Dermis blood vessel endothelial cell (primary cell): Measurements from ENCODE around the gene ERVFRD-1. TPM values are rescaled to one million over a fixed set of nuclear protein-coding genes. Genes with fewer than 3 reads are reported as not detected.
"Not testable (repeated sequence)": the region's sequence is repeated elsewhere in the genome, so short reads cannot be mapped to it uniquely, and the experiment has no call there.

Experiments
- DNase-seq: peaks from one replicate; pipeline ENCODE4 v3.0.0; 2010
- total RNA-seq: library from RNA; depleted of rRNA; stranded (reverse); fragments of >200 nt; gene quantifications from 2 replicates; pipeline ENCODE4 v1.2.3, GENCODE V29; 2014

The ERVFRD-1 gene
- total RNA-seq, 1 donor from 2014 or later, result under 0.01 TPM

- DNase-seq, result not testable (repeated sequence)
These were observed 24.2 kb downstream of the ERVFRD-1 start for GRCh38 chr6:11087141-11087812.

GRCh38 chr6:11085758-11086435 lies 25.6 kb downstream of the ERVFRD-1 start:
- no peak for DNase-seq

- DNase-seq, result no peak
These were observed 27.6 kb downstream of the ERVFRD-1 start for GRCh38 chr6:11083956-11084355.

GRCh38 chr6:11083491-11083890 lies 28.0 kb downstream of the ERVFRD-1 start:
- DNase-seq, result peak; percentile 39

- DNase-seq, result no peak
These were observed 31.2 kb downstream of the ERVFRD-1 start for GRCh38 chr6:11080296-11080695.

GRCh38 chr6:11078266-11078665 lies 33.3 kb downstream of the ERVFRD-1 start:
- no peak for DNase-seq

GRCh38 chr6:11076540-11076939 lies 35.0 kb downstream of the ERVFRD-1 start:
- no peak for DNase-seq

- DNase-seq, result no peak
These were observed 39.4 kb downstream of the ERVFRD-1 start for GRCh38 chr6:11072101-11072500.

- no peak for DNase-seq
These were observed 41.8 kb downstream of the ERVFRD-1 start for GRCh38 chr6:11069760-11070159.

GRCh38 chr6:11067348-11067747 lies 44.2 kb downstream of the ERVFRD-1 start:
- DNase-seq, result no peak

- no peak for DNase-seq
These were observed 44.8 kb downstream of the ERVFRD-1 start for GRCh38 chr6:11066505-11067347.

- DNase-seq, result no peak
These were observed 45.9 kb downstream of the ERVFRD-1 start for GRCh38 chr6:11065436-11066202.

GRCh38 chr6:11064836-11065235 lies 46.7 kb downstream of the ERVFRD-1 start:
- no peak for DNase-seq

- DNase-seq, result no peak
These were observed 48.8 kb downstream of the ERVFRD-1 start for GRCh38 chr6:11062715-11063114.

- no peak for DNase-seq
These were observed 49.4 kb downstream of the ERVFRD-1 start for GRCh38 chr6:11062083-11062482.

- DNase-seq, result no peak
These were observed 53.1 kb downstream of the ERVFRD-1 start for GRCh38 chr6:11058406-11058805.

- DNase-seq, result no peak
These were observed 54.7 kb downstream of the ERVFRD-1 start for GRCh38 chr6:11056871-11057270.

GRCh38 chr6:11055127-11055627 lies 56.3 kb downstream of the ERVFRD-1 start:
- no peak for DNase-seq

GRCh38 chr6:11054722-11055121 lies 56.8 kb downstream of the ERVFRD-1 start:
- no peak for DNase-seq

- DNase-seq, result no peak
These were observed 58.2 kb downstream of the ERVFRD-1 start for GRCh38 chr6:11053307-11053706.
